ENCODE measurements around the gene PLA2G4E.

Gene PLA2G4E

GRCh38 chr15:41987246-41987924, 33.5 kb downstream of the PLA2G4E start:
- Mint-ChIP-seq H3K27ac (no peak overlapping the region), H3K27me3 (ENCODE audit: low read depth) (no peaks in the 10 kb centered on the region), H3K9me3 (no peaks in the 10 kb centered on the region), H3K4me3 (no peak overlapping the region), H3K36me3 (ENCODE audit: low read depth) (no peaks in the 10 kb centered on the region), H3K4me1 (ENCODE audit: low read depth) (no peaks in the 10 kb centered on the region)
- DNase-seq (ENCODE audit: low spot score) = no peak

GRCh38 chr15:41985236-41986160, 35.3 kb downstream of the PLA2G4E start:
- peaks cover 12% of the 10 kb centered on the region for H3K4me1 Mint-ChIP-seq (ENCODE audit: low read depth)

GRCh38 chr15:41984622-41985021, 36.2 kb downstream of the PLA2G4E start:
- Mint-ChIP-seq H3K27me3 (ENCODE audit: low read depth) (no peaks in the 10 kb centered on the region), H3K4me3 (no peak overlapping the region), H3K27ac (no peak overlapping the region), H3K36me3 (ENCODE audit: low read depth) (no peaks in the 10 kb centered on the region), H3K4me1 (ENCODE audit: low read depth) (peaks cover 15% of the 10 kb centered on the region), H3K9me3 (no peaks in the 10 kb centered on the region)
- no peak for DNase-seq (ENCODE audit: low spot score)

More at GRCh38 chr15:41985236-41986160, 35.3 kb downstream of the PLA2G4E start:
- no peak for DNase-seq (ENCODE audit: low spot score)
- Mint-ChIP-seq H3K9me3 (no peaks in the 10 kb centered on the region), H3K4me3 (no peak overlapping the region), H3K36me3 (ENCODE audit: low read depth) (no peaks in the 10 kb centered on the region), H3K27me3 (ENCODE audit: low read depth) (no peaks in the 10 kb centered on the region), H3K27ac (no peak overlapping the region)

GRCh38 chr15:41983621-41984571, 36.9 kb downstream of the PLA2G4E start:
- H3K27me3 Mint-ChIP-seq (ENCODE audit: low read depth) = no peaks in the 10 kb centered on the region
- H3K4me3 Mint-ChIP-seq = no peak overlapping the region
- no peaks in the 10 kb centered on the region for H3K36me3 Mint-ChIP-seq (ENCODE audit: low read depth)
- H3K9me3 Mint-ChIP-seq = no peaks in the 10 kb centered on the region
- H3K4me1 Mint-ChIP-seq (ENCODE audit: low read depth) = peaks cover 15% of the 10 kb centered on the region
- DNase-seq (ENCODE audit: low spot score) = no peak
- no peak overlapping the region for H3K27ac Mint-ChIP-seq

- Mint-ChIP-seq H3K27ac (no peak overlapping the region), H3K4me1 (ENCODE audit: low read depth) (peaks cover 18% of the 10 kb centered on the region), H3K36me3 (ENCODE audit: low read depth) (no peaks in the 10 kb centered on the region), H3K4me3 (no peak overlapping the region), H3K27me3 (ENCODE audit: low read depth) (peaks cover 1% of the 10 kb centered on the region), H3K9me3 (no peaks in the 10 kb centered on the region)
- no peak for DNase-seq (ENCODE audit: low spot score)
These were observed 37.6 kb downstream of the PLA2G4E start for GRCh38 chr15:41983221-41983620.

GRCh38 chr15:41982133-41982930, 38.5 kb downstream of the PLA2G4E start:
- peaks cover 5% of the 10 kb centered on the region for H3K27me3 Mint-ChIP-seq (ENCODE audit: low read depth)
- H3K4me3 Mint-ChIP-seq = no peak overlapping the region
- DNase-seq (ENCODE audit: low spot score) = no peak
- H3K9me3 Mint-ChIP-seq = no peaks in the 10 kb centered on the region
- no peak overlapping the region for H3K27ac Mint-ChIP-seq
- no peaks in the 10 kb centered on the region for H3K36me3 Mint-ChIP-seq (ENCODE audit: low read depth)
- H3K4me1 Mint-ChIP-seq (ENCODE audit: low read depth) = peaks cover 19% of the 10 kb centered on the region

GRCh38 chr15:41981371-41982132, 39.3 kb downstream of the PLA2G4E start:
- no peak overlapping the region for H3K4me3 Mint-ChIP-seq
- H3K9me3 Mint-ChIP-seq = no peaks in the 10 kb centered on the region
- H3K36me3 Mint-ChIP-seq (ENCODE audit: low read depth) = no peaks in the 10 kb centered on the region
- peaks cover 5% of the 10 kb centered on the region for H3K27me3 Mint-ChIP-seq (ENCODE audit: low read depth)
- DNase-seq (ENCODE audit: low spot score) = no peak
- peaks cover 19% of the 10 kb centered on the region for H3K4me1 Mint-ChIP-seq (ENCODE audit: low read depth)
- no peak overlapping the region for H3K27ac Mint-ChIP-seq

- Mint-ChIP-seq H3K27me3 (ENCODE audit: low read depth) (peaks cover 8% of the 10 kb centered on the region), H3K36me3 (ENCODE audit: low read depth) (no peaks in the 10 kb centered on the region), H3K4me1 (ENCODE audit: low read depth) (peaks cover 19% of the 10 kb centered on the region), H3K27ac (peak overlapping the region; percentile 23), H3K9me3 (no peaks in the 10 kb centered on the region), H3K4me3 (no peak overlapping the region)
- DNase-seq (ENCODE audit: low spot score) = no peak
These were observed 40.1 kb downstream of the PLA2G4E start for GRCh38 chr15:41980654-41981323.

GRCh38 chr15:41979493-41980266, 41.2 kb downstream of the PLA2G4E start:
- Mint-ChIP-seq H3K9me3 (no peaks in the 10 kb centered on the region), H3K36me3 (ENCODE audit: low read depth) (no peaks in the 10 kb centered on the region), H3K4me1 (ENCODE audit: low read depth) (peaks cover 19% of the 10 kb centered on the region), H3K27me3 (ENCODE audit: low read depth) (peaks cover 16% of the 10 kb centered on the region), H3K27ac (no peak overlapping the region), H3K4me3 (no peak overlapping the region)
- no peak for DNase-seq (ENCODE audit: low spot score)

GRCh38 chr15:41978534-41978933, 42.3 kb downstream of the PLA2G4E start:
- DNase-seq (ENCODE audit: low spot score) = no peak
- H3K36me3 Mint-ChIP-seq (ENCODE audit: low read depth) = no peaks in the 10 kb centered on the region
- H3K27ac Mint-ChIP-seq = no peak overlapping the region
- H3K4me1 Mint-ChIP-seq (ENCODE audit: low read depth) = peaks cover 24% of the 10 kb centered on the region
- no peaks in the 10 kb centered on the region for H3K9me3 Mint-ChIP-seq
- H3K27me3 Mint-ChIP-seq (ENCODE audit: low read depth) = peaks cover 23% of the 10 kb centered on the region
- no peak overlapping the region for H3K4me3 Mint-ChIP-seq

GRCh38 chr15:41977757-41978383, 43.0 kb downstream of the PLA2G4E start:
- peaks cover 29% of the 10 kb centered on the region for H3K4me1 Mint-ChIP-seq (ENCODE audit: low read depth)
- H3K4me3 Mint-ChIP-seq = no peak overlapping the region
- no peaks in the 10 kb centered on the region for H3K9me3 Mint-ChIP-seq
- peaks cover 23% of the 10 kb centered on the region for H3K27me3 Mint-ChIP-seq (ENCODE audit: low read depth)
- H3K36me3 Mint-ChIP-seq (ENCODE audit: low read depth) = no peaks in the 10 kb centered on the region
- H3K27ac Mint-ChIP-seq = no peak overlapping the region
- DNase-seq (ENCODE audit: low spot score) = no peak
